Ascending aorta (tissue), 2 donors: ENCODE results near the gene ZNF330. TPM values are rescaled to one million over a fixed set of nuclear protein-coding genes. Genes with fewer than 3 reads are reported as not detected.

Experiments
- DNase-seq, 2 donors: peaks; one replicate each; pipeline ENCODE4 v3.0.0-alpha.2; 2019; ENCODE audit warnings: low spot score in 2 of 2
- H3K27ac ChIP-seq, 2 donors: fragments of 200-600 bp; sonication (generic); one replicate each; pipeline ENCODE4 v1.5.1; 2016 to 2017; ENCODE audit warnings: mild to moderate bottlenecking in 1 of 2
- H3K27me3 ChIP-seq: fragments of 200-600 bp; sonication (generic); one replicate; pipeline ENCODE4 v1.5.1; 2017
- H3K36me3 ChIP-seq, 2 donors: fragments of 200-600 bp; sonication (generic); one replicate each; pipeline ENCODE4 v1.5.1; 2016
- H3K4me1 ChIP-seq, 2 donors: fragments of 200-600 bp; sonication (generic); one replicate each; pipeline ENCODE4 v1.5.1; 2016 to 2017; ENCODE audit warnings: mild to moderate bottlenecking in 1 of 2
- H3K4me3 ChIP-seq, 2 donors: fragments of 200-600 bp; sonication (generic); one replicate each; pipeline ENCODE4 v1.5.1; 2016 to 2017; ENCODE audit warnings: mild to moderate bottlenecking in 1 of 2
- H3K9me3 ChIP-seq, 2 donors: fragments of 200-600 bp; sonication (generic); one replicate each; pipeline ENCODE4 v1.5.1; 2016
- intact Hi-C: fragments of 100-400 bp; cut with DNase I; formaldehyde crosslinking; loops from one replicate; pipeline ENCODE4 v1.15.1; 2023
- total RNA-seq: library from RNA; depleted of rRNA; stranded (reverse); fragments of >200 nt; gene quantifications from one replicate; pipeline ENCODE4 v1.1.0, GENCODE V29; 2016
- TF ChIP-seq, protein P1 (sequence below), 3 experiments: fragments of 200-600 bp in 2 of 3; fragments of 450-650 bp in 1 of 3; sonication (generic) in 2 of 3; IDR thresholded peaks; one replicate each; pipeline ENCODE4 v1.5.1; 2016 to 2019; ENCODE audit warnings: antibody characterized with exemption in 3 of 3, mild to moderate bottlenecking in 1 of 3, moderate library complexity in 1 of 3

The ZNF330 gene
- total RNA-seq, 1 donor from 2014 or later, result 7.9 TPM

DNA sequence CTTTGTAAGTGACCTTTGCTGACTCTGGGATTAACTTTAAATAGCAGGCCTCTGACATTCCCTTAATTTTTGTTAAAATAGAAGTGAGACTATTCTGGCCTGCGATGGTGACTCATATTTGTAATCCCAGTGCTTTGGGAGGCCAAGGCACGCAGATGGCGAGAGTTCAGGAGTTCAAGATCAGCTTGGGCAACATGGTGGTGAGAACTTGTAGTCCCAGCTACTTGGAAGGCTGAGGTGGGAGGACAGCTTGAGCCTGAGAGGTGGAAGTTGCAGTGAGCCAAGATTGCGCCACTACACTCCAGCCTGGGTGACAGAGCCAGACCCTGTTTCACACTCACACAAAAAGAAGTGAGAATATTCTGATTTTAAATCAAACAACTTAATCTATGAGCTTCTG is 27.3 kb downstream of the ZNF330 start:
- TF ChIP-seq, protein P1, sequence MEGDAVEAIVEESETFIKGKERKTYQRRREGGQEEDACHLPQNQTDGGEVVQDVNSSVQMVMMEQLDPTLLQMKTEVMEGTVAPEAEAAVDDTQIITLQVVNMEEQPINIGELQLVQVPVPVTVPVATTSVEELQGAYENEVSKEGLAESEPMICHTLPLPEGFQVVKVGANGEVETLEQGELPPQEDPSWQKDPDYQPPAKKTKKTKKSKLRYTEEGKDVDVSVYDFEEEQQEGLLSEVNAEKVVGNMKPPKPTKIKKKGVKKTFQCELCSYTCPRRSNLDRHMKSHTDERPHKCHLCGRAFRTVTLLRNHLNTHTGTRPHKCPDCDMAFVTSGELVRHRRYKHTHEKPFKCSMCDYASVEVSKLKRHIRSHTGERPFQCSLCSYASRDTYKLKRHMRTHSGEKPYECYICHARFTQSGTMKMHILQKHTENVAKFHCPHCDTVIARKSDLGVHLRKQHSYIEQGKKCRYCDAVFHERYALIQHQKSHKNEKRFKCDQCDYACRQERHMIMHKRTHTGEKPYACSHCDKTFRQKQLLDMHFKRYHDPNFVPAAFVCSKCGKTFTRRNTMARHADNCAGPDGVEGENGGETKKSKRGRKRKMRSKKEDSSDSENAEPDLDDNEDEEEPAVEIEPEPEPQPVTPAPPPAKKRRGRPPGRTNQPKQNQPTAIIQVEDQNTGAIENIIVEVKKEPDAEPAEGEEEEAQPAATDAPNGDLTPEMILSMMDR (IDR thresholded peaks at IDR 0.05), result no peak
- DNase-seq, result no peak
- Histone ChIP-seq H3K27me3 (no peaks in the 10 kb centered on the region), H3K4me3 (no peak overlapping the region), H3K27ac (no peak overlapping the region), H3K36me3 (no peaks in the 10 kb centered on the region), H3K4me1 (no peaks in the 10 kb centered on the region), H3K9me3 (no peaks in the 10 kb centered on the region)
- intact Hi-C loops, result no loop called here

DNA sequence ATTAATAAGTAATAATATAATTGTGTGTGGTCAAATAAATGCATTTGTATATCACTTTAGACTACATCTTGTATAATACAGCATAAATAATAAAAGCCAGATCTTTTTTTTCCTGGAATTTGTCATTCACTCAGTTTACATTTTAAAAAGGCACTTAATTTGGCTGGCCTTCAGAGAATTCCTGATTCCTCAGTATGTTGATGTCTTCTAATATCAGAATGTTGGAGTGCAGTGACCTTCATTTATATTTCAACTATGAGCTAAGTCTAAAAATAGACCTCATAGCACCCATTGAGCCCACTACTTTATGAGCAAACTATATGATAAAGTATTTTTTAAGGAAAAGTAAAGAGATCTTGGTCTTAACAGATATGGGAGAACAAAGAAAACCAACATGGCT is 27.8 kb downstream of the ZNF330 start:
- intact Hi-C loops, result no loop called here
- Histone ChIP-seq H3K9me3 (no peaks in the 10 kb centered on the region), H3K4me3 (no peak overlapping the region), H3K27ac (no peak overlapping the region), H3K4me1 (no peaks in the 10 kb centered on the region), H3K36me3 (no peaks in the 10 kb centered on the region), H3K27me3 (no peaks in the 10 kb centered on the region)
- no peak for DNase-seq
- TF ChIP-seq, protein P1 (IDR thresholded peaks at IDR 0.05), result no peak

DNA sequence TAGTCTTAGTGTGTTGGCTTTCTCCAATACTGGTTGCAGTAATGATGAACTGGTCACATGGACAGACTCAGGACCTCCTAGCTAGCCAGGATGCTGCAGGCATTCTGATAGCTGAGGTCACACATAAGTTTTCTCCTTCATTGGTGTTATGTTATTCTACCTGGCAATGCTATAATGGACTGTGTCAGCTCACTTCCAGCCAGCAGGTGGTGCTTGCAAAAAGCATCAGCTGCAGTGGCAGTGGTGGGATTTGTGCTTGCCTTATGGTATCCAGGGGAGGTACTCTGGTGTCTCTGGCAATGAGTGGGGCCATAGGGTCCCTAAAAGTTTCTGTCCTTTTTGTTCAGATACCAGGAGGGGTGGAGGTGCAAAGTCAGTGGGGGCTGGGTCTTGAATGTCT is 33.6 kb downstream of the ZNF330 start:
- TF ChIP-seq, protein P1 (IDR thresholded peaks at IDR 0.05), result no peak
- Histone ChIP-seq H3K27ac (no peak overlapping the region), H3K27me3 (no peaks in the 10 kb centered on the region), H3K4me1 (no peaks in the 10 kb centered on the region), H3K4me3 (no peak overlapping the region), H3K9me3 (no peaks in the 10 kb centered on the region), H3K36me3 (no peaks in the 10 kb centered on the region)
- no peak for DNase-seq
- intact Hi-C loops, result no loop called here

DNA sequence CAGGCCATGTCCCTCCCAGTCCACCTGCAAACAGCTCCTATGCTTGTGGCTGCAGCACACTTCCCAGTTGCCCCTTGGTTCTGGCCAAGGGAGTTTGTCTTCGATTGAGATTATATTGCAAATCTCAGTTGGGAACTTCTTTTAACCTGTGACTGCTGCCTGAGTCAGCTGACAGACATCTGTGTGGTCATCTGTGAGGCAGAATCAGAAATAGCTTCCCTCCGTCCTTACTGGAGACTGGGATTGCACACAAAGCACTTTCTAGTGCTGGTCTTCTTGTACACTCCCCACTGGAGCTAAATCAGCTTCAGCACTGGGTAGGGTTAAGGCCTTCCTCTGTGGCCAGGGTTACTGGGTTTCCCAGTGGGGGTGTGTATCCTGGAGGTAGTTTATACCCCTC is 34.3 kb downstream of the ZNF330 start:
- H3K4me1 ChIP-seq, result no peaks in the 10 kb centered on the region
- H3K36me3 ChIP-seq, result no peaks in the 10 kb centered on the region
- no peaks in the 10 kb centered on the region for H3K27me3 ChIP-seq
- H3K4me3 ChIP-seq, result no peak overlapping the region
- H3K9me3 ChIP-seq, result no peaks in the 10 kb centered on the region
- no peak for DNase-seq
- H3K27ac ChIP-seq, result no peak overlapping the region
- intact Hi-C loops, result no loop called here
- TF ChIP-seq, protein P1 (IDR thresholded peaks at IDR 0.05), result no peak

DNA sequence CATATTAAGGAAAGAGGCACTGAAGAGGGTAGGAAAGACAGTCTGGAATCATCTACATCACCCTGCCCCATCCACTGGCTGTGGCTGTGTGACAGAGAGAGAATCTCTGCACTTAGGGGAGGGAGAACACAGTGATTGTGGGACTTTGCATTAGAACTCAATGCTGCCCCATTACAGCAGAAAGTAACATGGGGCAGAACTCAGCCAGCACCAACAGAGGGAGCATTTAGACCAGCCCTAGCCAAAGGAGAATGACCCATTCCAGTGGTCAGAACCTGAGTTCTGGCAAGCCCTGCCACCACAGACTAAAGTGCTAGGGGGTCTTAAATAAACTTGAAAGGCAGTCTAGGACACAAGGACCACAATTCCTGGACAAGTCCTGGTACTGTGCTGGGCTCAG is 37.9 kb downstream of the ZNF330 start:
- DNase-seq, result no peak
- no peak overlapping the region for H3K27ac ChIP-seq
- no peaks in the 10 kb centered on the region for H3K36me3 ChIP-seq
- no peaks in the 10 kb centered on the region for H3K27me3 ChIP-seq
- no peaks in the 10 kb centered on the region for H3K9me3 ChIP-seq
- TF ChIP-seq, protein P1 (IDR thresholded peaks at IDR 0.05), result no peak
- no peak overlapping the region for H3K4me3 ChIP-seq
- no peaks in the 10 kb centered on the region for H3K4me1 ChIP-seq
- intact Hi-C loops, result no loop called here

DNA sequence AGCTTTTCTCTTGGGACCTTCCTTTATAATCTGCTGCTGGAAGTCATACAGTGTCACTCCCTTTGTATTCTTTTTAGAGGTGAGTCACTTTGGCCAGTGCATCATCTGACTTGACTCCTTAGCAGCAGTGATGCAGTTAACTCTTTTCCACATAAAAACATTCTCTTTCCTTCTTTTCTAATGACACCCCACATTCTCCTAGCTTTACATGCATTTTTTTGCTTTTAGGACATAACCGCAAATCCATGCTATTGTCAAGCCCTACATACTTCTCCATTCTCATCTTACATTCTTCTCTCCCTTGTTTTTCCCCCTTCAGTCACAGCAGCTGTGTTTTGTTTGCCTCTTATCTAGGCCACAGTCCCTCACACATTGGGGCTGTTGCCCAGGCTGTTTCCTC is 55.1 kb downstream of the ZNF330 start:
- Histone ChIP-seq H3K27ac (no peak overlapping the region), H3K4me3 (no peak overlapping the region), H3K27me3 (no peaks in the 10 kb centered on the region), H3K9me3 (no peaks in the 10 kb centered on the region), H3K36me3 (no peaks in the 10 kb centered on the region), H3K4me1 (no peaks in the 10 kb centered on the region)
- TF ChIP-seq, protein P1 (IDR thresholded peaks at IDR 0.05), result no peak
- intact Hi-C loops, result no loop called here
- no peak for DNase-seq
